Measurements from ENCODE around the gene INTS1.

INTS1 gene

DNA sequence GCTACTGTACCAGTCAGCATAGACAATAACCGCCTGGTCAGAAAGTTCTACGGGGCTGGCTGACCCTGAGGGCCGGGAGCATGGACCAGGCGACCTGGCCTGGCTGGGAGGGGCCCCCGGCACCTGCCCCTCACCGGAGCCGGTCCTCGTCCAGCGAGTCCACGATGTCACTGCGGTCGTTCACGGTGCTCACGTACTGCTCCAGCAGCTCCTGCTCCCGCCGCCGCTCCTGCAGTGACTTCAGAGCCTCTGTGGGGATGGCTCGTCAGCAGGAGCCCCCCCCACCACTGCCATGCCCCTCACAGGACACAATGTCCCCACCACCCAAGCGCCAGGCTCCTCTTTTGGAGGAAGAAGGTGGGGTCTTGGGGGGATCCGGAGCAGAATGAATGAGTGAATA, 67.6 kb downstream of the INTS1 start:
- Histone ChIP-seq H3K9ac (ENCODE audit: low read length) (no peak overlapping the region), H3F3A (ENCODE audit: insufficient read depth, low read length) (no peaks in the 10 kb centered on the region), H3K27me3 (replicated peaks; ENCODE audit: insufficient read depth, low read length) (peaks cover 52% of the 10 kb centered on the region), H3K79me2 (ENCODE audit: low read length) (no peaks in the 10 kb centered on the region), H3K9me3 (replicated peaks; ENCODE audit: insufficient read depth, low read length) (no peaks in the 10 kb centered on the region), H3K36me3 (replicated peaks; ENCODE audit: insufficient read depth, low read length) (no peaks in the 10 kb centered on the region), H3K27ac (ENCODE audit: low read length) (no peak overlapping the region), H3K4me1 (ENCODE audit: low read length) (no peaks in the 10 kb centered on the region), H2AFZ (ENCODE audit: low read length) (no peak overlapping the region), H3K9me2 (replicated peaks; ENCODE audit: insufficient read depth, low read length) (no peaks in the 10 kb centered on the region), H3K4me3 (ENCODE audit: low read length) (no peak overlapping the region), H3K4me2 (ENCODE audit: low read depth, low read length) (no peak overlapping the region), H4K20me1 (ENCODE audit: insufficient read depth, low read length) (no peaks in the 10 kb centered on the region)
- TF ChIP-seq, protein P1, sequence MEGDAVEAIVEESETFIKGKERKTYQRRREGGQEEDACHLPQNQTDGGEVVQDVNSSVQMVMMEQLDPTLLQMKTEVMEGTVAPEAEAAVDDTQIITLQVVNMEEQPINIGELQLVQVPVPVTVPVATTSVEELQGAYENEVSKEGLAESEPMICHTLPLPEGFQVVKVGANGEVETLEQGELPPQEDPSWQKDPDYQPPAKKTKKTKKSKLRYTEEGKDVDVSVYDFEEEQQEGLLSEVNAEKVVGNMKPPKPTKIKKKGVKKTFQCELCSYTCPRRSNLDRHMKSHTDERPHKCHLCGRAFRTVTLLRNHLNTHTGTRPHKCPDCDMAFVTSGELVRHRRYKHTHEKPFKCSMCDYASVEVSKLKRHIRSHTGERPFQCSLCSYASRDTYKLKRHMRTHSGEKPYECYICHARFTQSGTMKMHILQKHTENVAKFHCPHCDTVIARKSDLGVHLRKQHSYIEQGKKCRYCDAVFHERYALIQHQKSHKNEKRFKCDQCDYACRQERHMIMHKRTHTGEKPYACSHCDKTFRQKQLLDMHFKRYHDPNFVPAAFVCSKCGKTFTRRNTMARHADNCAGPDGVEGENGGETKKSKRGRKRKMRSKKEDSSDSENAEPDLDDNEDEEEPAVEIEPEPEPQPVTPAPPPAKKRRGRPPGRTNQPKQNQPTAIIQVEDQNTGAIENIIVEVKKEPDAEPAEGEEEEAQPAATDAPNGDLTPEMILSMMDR (IDR thresholded peaks at IDR 0.05; ENCODE audit: low read length) = no peak
- TF ChIP-seq EZH2phosphoT487 (IDR thresholded peaks at IDR 0.05; ENCODE audit: low read length) (no peak), EZH2 (optimal IDR thresholded peaks at IDR 0.05; ENCODE audit: low read depth, low read length) (no peak)
- DNase-seq = no peak

DNA sequence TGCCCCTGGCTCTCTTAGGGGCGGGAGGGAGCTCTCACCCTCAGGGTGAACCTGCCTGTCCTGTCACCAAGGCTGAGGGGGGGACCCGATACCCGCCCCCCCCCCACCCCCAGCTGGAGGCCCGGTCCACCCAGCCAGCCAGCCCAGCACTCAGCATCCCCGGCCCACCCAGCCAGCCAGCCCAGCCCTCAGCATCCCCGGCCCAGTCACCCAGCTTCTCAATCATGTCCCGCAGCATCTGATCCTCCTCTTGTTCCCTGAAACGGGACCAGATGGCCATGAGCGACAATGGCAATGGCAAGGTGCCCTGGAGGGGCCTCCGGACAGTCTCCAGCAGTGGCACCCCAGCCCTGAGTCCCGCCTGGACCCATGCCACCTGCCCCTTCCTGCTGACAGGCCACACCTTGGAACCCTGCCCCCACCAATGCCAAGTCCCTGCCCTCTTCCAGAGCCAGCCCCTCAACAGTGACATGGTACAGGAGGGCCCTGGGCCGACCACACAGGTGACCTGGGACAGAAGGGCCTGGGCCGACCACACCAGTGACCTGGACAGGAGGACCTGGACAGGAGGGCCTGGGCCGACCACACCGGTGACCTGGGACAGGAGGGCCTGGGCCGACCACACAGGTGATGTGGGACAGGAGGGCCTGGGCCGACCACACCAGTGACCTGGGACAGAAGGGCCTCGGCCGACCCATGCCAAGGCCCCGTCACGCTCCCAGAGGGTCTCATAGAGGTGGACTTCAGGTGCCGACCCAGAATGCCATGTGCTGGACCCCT, 69.1 kb downstream of the INTS1 start:
- Histone ChIP-seq H3K27ac (ENCODE audit: low read length) (no peak overlapping the region), H3K4me2 (ENCODE audit: low read depth, low read length) (no peak overlapping the region), H3K4me3 (ENCODE audit: low read length) (no peak overlapping the region), H3K9ac (ENCODE audit: low read length) (no peak overlapping the region), H3F3A (ENCODE audit: insufficient read depth, low read length) (no peaks in the 10 kb centered on the region), H3K79me2 (ENCODE audit: low read length) (no peaks in the 10 kb centered on the region), H2AFZ (ENCODE audit: low read length) (no peak overlapping the region), H3K9me3 (replicated peaks; ENCODE audit: insufficient read depth, low read length) (no peaks in the 10 kb centered on the region), H3K4me1 (ENCODE audit: low read length) (no peaks in the 10 kb centered on the region), H3K36me3 (replicated peaks; ENCODE audit: insufficient read depth, low read length) (no peaks in the 10 kb centered on the region), H3K9me2 (replicated peaks; ENCODE audit: insufficient read depth, low read length) (no peaks in the 10 kb centered on the region), H3K27me3 (replicated peaks; ENCODE audit: insufficient read depth, low read length) (peaks cover 67% of the 10 kb centered on the region), H4K20me1 (ENCODE audit: insufficient read depth, low read length) (no peaks in the 10 kb centered on the region)
- no peak for DNase-seq
- TF ChIP-seq EZH2 (optimal IDR thresholded peaks at IDR 0.05; ENCODE audit: low read depth, low read length) = no peak

DNA sequence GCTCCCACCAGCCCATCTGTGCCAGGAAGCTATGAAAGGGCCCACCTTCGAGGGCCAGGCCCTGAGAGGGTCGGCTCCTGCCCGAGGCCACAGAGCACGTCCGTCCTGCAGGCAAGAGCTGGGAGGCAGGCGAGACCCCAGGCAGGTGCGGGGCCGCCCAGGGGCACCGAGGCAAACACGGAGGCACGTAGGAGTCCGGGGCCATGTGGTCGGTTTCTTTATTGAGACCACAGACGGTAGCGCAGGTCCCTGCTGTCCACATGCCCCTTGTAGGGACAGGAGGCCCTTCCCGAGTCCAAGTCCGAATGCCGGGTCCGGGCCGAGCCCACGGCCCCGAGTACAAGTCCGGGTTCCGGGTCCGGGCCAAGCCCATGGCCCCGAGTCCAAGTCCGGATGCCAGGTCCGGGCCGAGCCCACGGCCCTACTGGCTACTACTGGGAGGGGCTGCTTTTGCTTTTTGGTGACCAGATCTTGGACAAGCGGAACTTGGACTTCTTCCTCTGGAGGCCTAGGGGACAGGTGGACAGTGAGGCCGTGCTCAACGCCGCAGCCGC, 69.9 kb downstream of the INTS1 start:
- Histone ChIP-seq H3K27ac (ENCODE audit: low read length) (no peak overlapping the region), H3K79me2 (ENCODE audit: low read length) (no peaks in the 10 kb centered on the region), H3K9ac (ENCODE audit: low read length) (no peak overlapping the region), H3F3A (ENCODE audit: insufficient read depth, low read length) (no peaks in the 10 kb centered on the region), H2AFZ (ENCODE audit: low read length) (no peak overlapping the region), H3K36me3 (replicated peaks; ENCODE audit: insufficient read depth, low read length) (no peaks in the 10 kb centered on the region), H3K4me3 (ENCODE audit: low read length) (no peak overlapping the region), H3K9me3 (replicated peaks; ENCODE audit: insufficient read depth, low read length) (no peaks in the 10 kb centered on the region), H3K9me2 (replicated peaks; ENCODE audit: insufficient read depth, low read length) (no peaks in the 10 kb centered on the region), H3K4me1 (ENCODE audit: low read length) (no peaks in the 10 kb centered on the region), H3K27me3 (replicated peaks; ENCODE audit: insufficient read depth, low read length) (peaks cover 76% of the 10 kb centered on the region), H3K4me2 (ENCODE audit: low read depth, low read length) (no peak overlapping the region), H4K20me1 (ENCODE audit: insufficient read depth, low read length) (no peaks in the 10 kb centered on the region)
- no peak for DNase-seq
- TF ChIP-seq, protein P1 (IDR thresholded peaks at IDR 0.05; ENCODE audit: low read length) = no peak
- TF ChIP-seq EZH2phosphoT487 (IDR thresholded peaks at IDR 0.05; ENCODE audit: low read length) (no peak; the same call in 1 of the 2 replicates), EZH2 (optimal IDR thresholded peaks at IDR 0.05; ENCODE audit: low read depth, low read length) (no peak)

Measured in MM.1S (cell line).